ENCODE results near the gene MARCHF3.

DNA sequence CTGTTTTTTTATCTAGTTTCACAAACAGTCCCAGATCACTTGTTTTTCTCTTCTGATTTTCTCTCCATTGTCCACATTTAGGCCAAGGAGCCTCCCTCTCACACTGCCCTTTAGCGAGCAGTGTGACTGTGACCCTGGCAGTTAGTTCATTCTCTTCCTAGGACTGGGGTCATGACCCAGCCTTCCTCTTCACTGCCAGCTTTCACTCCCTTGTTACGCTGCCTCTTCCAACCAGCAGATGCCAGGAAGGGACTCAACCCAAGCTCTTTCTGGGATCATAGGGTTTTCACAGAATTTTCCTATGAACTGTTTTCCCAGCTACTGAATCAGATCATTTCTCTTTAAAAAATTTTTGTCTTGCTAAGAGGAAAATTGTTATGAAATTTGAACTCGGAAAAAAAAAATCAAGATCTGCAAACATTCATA lies 182.5 kb downstream of the MARCHF3 start:
- TF ChIP-seq POLR2AphosphoS5 (IDR thresholded peaks at IDR 0.05; ENCODE audit: low read depth, low read length), result no peak
- no peak for TF ChIP-seq POLR2A (IDR thresholded peaks at IDR 0.05; ENCODE audit: low read depth, low read length)

Data from GM12892 (cell line).